Progenitor cell of endocrine pancreas (in vitro differentiated cells): ENCODE measurements around the gene RETREG1. TPM values are rescaled to one million over a fixed set of nuclear protein-coding genes. Genes with fewer than 3 reads are reported as not detected.

Source experiments
- DNase-seq: peaks from one replicate; pipeline ENCODE4 v3.0.0; 2021; ENCODE audit warnings: low spot score; ENCODE audit not compliant: unreplicated experiment
- H3K27ac Mint-ChIP-seq: 2 replicates; pipeline ENCODE4 v1.8.0; 2021; ENCODE audit warnings: mild to moderate bottlenecking, moderate library complexity, mixed read lengths
- H3K27me3 Mint-ChIP-seq: 2 replicates; pipeline ENCODE4 v1.8.0; 2021; ENCODE audit warnings: mixed read lengths
- H3K36me3 Mint-ChIP-seq: 2 replicates; pipeline ENCODE4 v1.8.0; 2022; ENCODE audit warnings: mixed read lengths; ENCODE audit not compliant: insufficient read depth
- H3K4me1 Mint-ChIP-seq: 2 replicates; pipeline ENCODE4 v1.8.0; 2021; ENCODE audit warnings: low read depth, mixed read lengths
- H3K4me3 Mint-ChIP-seq: 2 replicates; pipeline ENCODE4 v1.8.0; 2021; ENCODE audit warnings: low read depth, mild to moderate bottlenecking, moderate library complexity, mixed read lengths
- H3K9me3 Mint-ChIP-seq: 2 replicates; pipeline ENCODE4 v1.8.0; 2021; ENCODE audit warnings: low read depth, mixed read lengths
- total RNA-seq: library from RNA; stranded (reverse); gene quantifications from 2 replicates; pipeline ENCODE4 v1.2.1, GENCODE V29; 2021
- TF ChIP-seq, protein P1 (sequence below): fragments of 200-600 bp; sonication (generic); IDR thresholded peaks from one replicate; pipeline ENCODE4 v1.5.0; 2021; ENCODE audit warnings: antibody characterized with exemption, mild to moderate bottlenecking; ENCODE audit not compliant: unreplicated experiment

RETREG1 gene
- total RNA-seq, 1 donor from 2014 or later: 8.0 TPM

DNA sequence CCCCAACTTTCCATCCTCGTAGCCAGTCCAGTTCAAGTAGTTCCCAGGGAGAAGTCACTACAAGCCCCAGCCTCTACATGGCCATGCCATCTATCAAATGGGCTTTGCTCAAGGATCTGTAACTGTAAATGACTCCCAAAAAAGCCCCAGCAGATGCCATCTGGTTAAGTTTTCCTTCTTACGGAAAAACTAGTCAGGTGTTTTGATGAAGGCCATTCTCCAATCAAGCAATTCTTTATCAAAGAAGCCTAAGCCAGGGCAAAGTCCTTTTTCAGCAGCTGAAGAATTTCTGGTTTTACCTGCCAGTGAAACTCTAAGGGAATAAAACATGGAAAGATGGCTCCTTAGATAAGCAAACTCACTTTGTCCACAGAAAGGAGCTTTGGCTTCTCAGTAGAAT lies 129.3 kb downstream of the RETREG1 start:
- DNase-seq: no peak
- H3K4me3 Mint-ChIP-seq: no peak overlapping the region
- no peaks in the 10 kb centered on the region for H3K36me3 Mint-ChIP-seq
- peaks cover 8% of the 10 kb centered on the region for H3K4me1 Mint-ChIP-seq
- no peaks in the 10 kb centered on the region for H3K9me3 Mint-ChIP-seq
- TF ChIP-seq, protein P1, sequence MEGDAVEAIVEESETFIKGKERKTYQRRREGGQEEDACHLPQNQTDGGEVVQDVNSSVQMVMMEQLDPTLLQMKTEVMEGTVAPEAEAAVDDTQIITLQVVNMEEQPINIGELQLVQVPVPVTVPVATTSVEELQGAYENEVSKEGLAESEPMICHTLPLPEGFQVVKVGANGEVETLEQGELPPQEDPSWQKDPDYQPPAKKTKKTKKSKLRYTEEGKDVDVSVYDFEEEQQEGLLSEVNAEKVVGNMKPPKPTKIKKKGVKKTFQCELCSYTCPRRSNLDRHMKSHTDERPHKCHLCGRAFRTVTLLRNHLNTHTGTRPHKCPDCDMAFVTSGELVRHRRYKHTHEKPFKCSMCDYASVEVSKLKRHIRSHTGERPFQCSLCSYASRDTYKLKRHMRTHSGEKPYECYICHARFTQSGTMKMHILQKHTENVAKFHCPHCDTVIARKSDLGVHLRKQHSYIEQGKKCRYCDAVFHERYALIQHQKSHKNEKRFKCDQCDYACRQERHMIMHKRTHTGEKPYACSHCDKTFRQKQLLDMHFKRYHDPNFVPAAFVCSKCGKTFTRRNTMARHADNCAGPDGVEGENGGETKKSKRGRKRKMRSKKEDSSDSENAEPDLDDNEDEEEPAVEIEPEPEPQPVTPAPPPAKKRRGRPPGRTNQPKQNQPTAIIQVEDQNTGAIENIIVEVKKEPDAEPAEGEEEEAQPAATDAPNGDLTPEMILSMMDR: no peak
- H3K27ac Mint-ChIP-seq: no peak overlapping the region
- H3K27me3 Mint-ChIP-seq: peaks cover 2% of the 10 kb centered on the region

DNA sequence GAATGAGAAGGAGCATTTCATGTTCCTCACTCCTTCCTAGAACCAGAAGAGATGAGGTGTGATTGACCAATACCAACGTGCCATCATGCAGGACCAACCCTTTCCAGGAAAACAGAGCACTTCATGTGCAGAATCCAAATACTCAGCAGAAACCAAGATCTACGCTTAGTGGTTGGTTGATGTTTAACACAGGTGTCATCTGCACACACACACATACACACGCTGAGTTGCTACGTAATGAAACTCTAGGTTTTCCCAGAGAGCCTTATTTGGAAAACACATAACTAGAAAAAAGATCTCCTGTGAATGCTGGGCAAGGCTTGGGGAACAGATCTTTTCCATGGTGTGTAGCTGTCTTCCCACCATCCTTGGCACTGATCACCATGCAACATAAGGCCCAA lies 130.1 kb downstream of the RETREG1 start:
- no peaks in the 10 kb centered on the region for H3K36me3 Mint-ChIP-seq
- H3K27me3 Mint-ChIP-seq: peaks cover 2% of the 10 kb centered on the region
- no peaks in the 10 kb centered on the region for H3K9me3 Mint-ChIP-seq
- no peak for DNase-seq
- peaks cover 8% of the 10 kb centered on the region for H3K4me1 Mint-ChIP-seq
- H3K4me3 Mint-ChIP-seq: no peak overlapping the region
- TF ChIP-seq, protein P1: no peak
- H3K27ac Mint-ChIP-seq: no peak overlapping the region

DNA sequence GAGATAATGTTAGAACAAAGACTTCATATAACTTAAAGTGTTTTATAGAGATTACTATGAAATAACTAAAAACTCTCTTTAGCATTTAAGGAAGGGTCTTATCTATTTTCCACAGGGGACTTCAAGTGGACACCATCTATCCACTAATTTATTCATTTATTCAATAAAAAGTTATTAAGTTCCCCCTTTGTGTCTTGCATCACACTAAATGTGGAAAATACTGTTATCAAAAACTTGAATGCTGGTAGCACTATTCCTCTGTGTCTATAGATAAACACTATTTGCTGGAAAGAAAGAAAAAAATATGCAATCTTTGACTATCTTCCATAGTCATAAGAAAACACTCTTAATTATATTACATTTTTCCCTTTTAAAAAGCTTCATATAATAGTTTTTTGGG lies 131.1 kb downstream of the RETREG1 start:
- no peak overlapping the region for H3K27ac Mint-ChIP-seq
- no peaks in the 10 kb centered on the region for H3K27me3 Mint-ChIP-seq
- no peaks in the 10 kb centered on the region for H3K36me3 Mint-ChIP-seq
- H3K4me3 Mint-ChIP-seq: no peak overlapping the region
- TF ChIP-seq, protein P1: no peak
- H3K9me3 Mint-ChIP-seq: no peaks in the 10 kb centered on the region
- no peak for DNase-seq
- peaks cover 8% of the 10 kb centered on the region for H3K4me1 Mint-ChIP-seq

- TF ChIP-seq, protein P1: no peak
- Mint-ChIP-seq H3K27ac (no peak overlapping the region), H3K9me3 (peaks cover 3% of the 10 kb centered on the region), H3K27me3 (no peaks in the 10 kb centered on the region), H3K36me3 (peaks cover 2% of the 10 kb centered on the region), H3K4me1 (peaks cover 8% of the 10 kb centered on the region), H3K4me3 (no peak overlapping the region)
- no peak for DNase-seq
Measured at GRCh38 chr5:16484081-16484480, 132.7 kb downstream of the RETREG1 start.

GRCh38 chr5:16483361-16483760 lies 133.4 kb downstream of the RETREG1 start:
- H3K4me1 Mint-ChIP-seq: peaks cover 8% of the 10 kb centered on the region
- no peak overlapping the region for H3K27ac Mint-ChIP-seq
- peaks cover 3% of the 10 kb centered on the region for H3K9me3 Mint-ChIP-seq
- DNase-seq: no peak
- H3K36me3 Mint-ChIP-seq: peaks cover 2% of the 10 kb centered on the region
- H3K4me3 Mint-ChIP-seq: no peak overlapping the region
- TF ChIP-seq, protein P1: no peak
- H3K27me3 Mint-ChIP-seq: no peaks in the 10 kb centered on the region
